OCI-LY3 (cell line): Measurements from ENCODE around the gene TIPARP.

Source experiments
- H2AFZ ChIP-seq: fragments of 200-600, 300-600 bp; shearing (Covaris generic); 2 replicates; pipeline ENCODE4 v1.6.0; 2014; ENCODE audit warnings: antibody characterized with exemption, low read depth, low read length
- H3K27ac ChIP-seq: fragments of 200-600, 300-600 bp; sonication (generic); 2 replicates; pipeline ENCODE4 v1.5.1; 2014; ENCODE audit warnings: mild to moderate bottlenecking, low read length, moderate library complexity, mixed read lengths
- H3K27me3 ChIP-seq: fragments of 200-600, 300-600 bp; sonication (generic); 2 replicates; pipeline ENCODE4 v1.6.1; 2014; ENCODE audit warnings: low read depth, low read length, mixed read lengths
- H3K36me3 ChIP-seq: fragments of 200-600, 300-600 bp; sonication (generic); replicated peaks from 2 replicates; pipeline ENCODE3; 2014; ENCODE audit warnings: low read depth, low read length, mixed read lengths
- H3K4me1 ChIP-seq: fragments of 300-600, 200-600 bp; sonication (generic); 2 replicates; pipeline ENCODE4 v1.6.1; 2014; ENCODE audit warnings: low read length, mixed read lengths
- H3K4me2 ChIP-seq: fragments of 200-600, 300-600 bp; sonication (generic); 2 replicates; pipeline ENCODE4 v1.6.1; 2014; ENCODE audit warnings: low read length, mixed read lengths
- H3K4me3 ChIP-seq: fragments of 300-600, 200-600 bp; sonication (generic); 2 replicates; pipeline ENCODE4 v1.5.1; 2014; ENCODE audit warnings: antibody characterized with exemption, mild to moderate bottlenecking, low read length, moderate library complexity
- H3K79me2 ChIP-seq: fragments of 300-600, 200-600 bp; shearing (Covaris generic); 2 replicates; pipeline ENCODE4 v1.6.1; 2014; ENCODE audit warnings: mild to moderate bottlenecking, low read length, mixed read lengths
- H3K9ac ChIP-seq: fragments of 300-600, 200-600 bp; shearing (Covaris generic); 2 replicates; pipeline ENCODE4 v1.6.0; 2014; ENCODE audit warnings: mild to moderate bottlenecking, low read length, moderate library complexity
- H3K9me3 ChIP-seq: fragments of 200-600, 300-600 bp; shearing (Covaris generic); 2 replicates; pipeline ENCODE4 v1.6.1; 2014; ENCODE audit warnings: low read length, mixed read lengths; ENCODE audit not compliant: insufficient read depth
- H4K20me1 ChIP-seq: fragments of 200-600, 300-600 bp; sonication (generic); 2 replicates; pipeline ENCODE4 v1.6.1; 2016; ENCODE audit warnings: low read length, mixed read lengths; ENCODE audit not compliant: insufficient read depth
- CTCF ChIP-seq: fragments of 200-600, 300-600 bp; sonication (generic); IDR thresholded peaks from 2 replicates; pipeline ENCODE4 v1.5.1; 2014; ENCODE audit warnings: antibody characterized with exemption, low read length, low read depth
- EZH2phosphoT487 ChIP-seq: fragments of 200-600 bp; shearing (Covaris generic); IDR thresholded peaks from 2 replicates; pipeline ENCODE4 v1.6.1; 2018; ENCODE audit warnings: antibody characterized with exemption, mixed run types, low read depth

Gene TIPARP

GRCh38 chr3:156681002-156681401, 6.6 kb downstream of the TIPARP start:
- no peak overlapping the region for H3K4me3 ChIP-seq
- peaks cover 52% of the 10 kb centered on the region for H3K36me3 ChIP-seq
- H3K79me2 ChIP-seq: peaks cover 99% of the 10 kb centered on the region
- peaks cover 48% of the 10 kb centered on the region for H3K4me1 ChIP-seq
- H3K9me3 ChIP-seq: no peaks in the 10 kb centered on the region
- no peak overlapping the region for H3K4me2 ChIP-seq
- no peak overlapping the region for H3K9ac ChIP-seq
- no peak overlapping the region for H2AFZ ChIP-seq
- TF ChIP-seq CTCF (no peak), EZH2phosphoT487 (no peak)
- no peaks in the 10 kb centered on the region for H3K27me3 ChIP-seq
- peaks cover 97% of the 10 kb centered on the region for H4K20me1 ChIP-seq
- no peak overlapping the region for H3K27ac ChIP-seq

GRCh38 chr3:156682501-156682900, 8.1 kb downstream of the TIPARP start:
- Histone ChIP-seq H3K27ac (no peak overlapping the region), H3K4me3 (no peak overlapping the region), H3K9ac (no peak overlapping the region), H2AFZ (no peak overlapping the region), H3K9me3 (no peaks in the 10 kb centered on the region), H3K27me3 (no peaks in the 10 kb centered on the region), H4K20me1 (peaks cover 95% of the 10 kb centered on the region), H3K79me2 (peaks cover 97% of the 10 kb centered on the region), H3K4me1 (peaks cover 47% of the 10 kb centered on the region), H3K4me2 (no peak overlapping the region), H3K36me3 (peaks cover 51% of the 10 kb centered on the region)
- no peak for TF ChIP-seq CTCF
- no peak for TF ChIP-seq EZH2phosphoT487

- no peaks in the 10 kb centered on the region for H3K27me3 ChIP-seq
- peaks cover 97% of the 10 kb centered on the region for H3K79me2 ChIP-seq
- H3K4me3 ChIP-seq: no peak overlapping the region
- peaks cover 95% of the 10 kb centered on the region for H4K20me1 ChIP-seq
- TF ChIP-seq CTCF: no peak
- no peak overlapping the region for H2AFZ ChIP-seq
- H3K36me3 ChIP-seq: peaks cover 51% of the 10 kb centered on the region
- H3K4me1 ChIP-seq: peaks cover 46% of the 10 kb centered on the region
- H3K9me3 ChIP-seq: no peaks in the 10 kb centered on the region
- H3K9ac ChIP-seq: no peak overlapping the region
- no peak overlapping the region for H3K4me2 ChIP-seq
- H3K27ac ChIP-seq: no peak overlapping the region
These were observed 8.6 kb downstream of the TIPARP start for GRCh38 chr3:156682963-156683362.

GRCh38 chr3:156685198-156685597, 10.8 kb downstream of the TIPARP start:
- Histone ChIP-seq H3K36me3 (peaks cover 41% of the 10 kb centered on the region), H3K4me2 (peak overlapping the region; percentile 25; the same call in 1 of the 2 replicates), H3K27ac (no peak overlapping the region), H3K9me3 (no peaks in the 10 kb centered on the region), H3K27me3 (no peaks in the 10 kb centered on the region), H3K79me2 (peaks cover 97% of the 10 kb centered on the region), H3K4me1 (peaks cover 39% of the 10 kb centered on the region), H3K9ac (no peak overlapping the region), H4K20me1 (peaks cover 95% of the 10 kb centered on the region), H3K4me3 (no peak overlapping the region), H2AFZ (no peak overlapping the region)
- no peak for TF ChIP-seq EZH2phosphoT487
- TF ChIP-seq CTCF: no peak
